ENCODE data around the gene HTR2C.
"Not testable (repeated sequence)": the region's sequence is repeated elsewhere in the genome, so short reads cannot be mapped to it uniquely, and the experiment has no call there.

DNA sequence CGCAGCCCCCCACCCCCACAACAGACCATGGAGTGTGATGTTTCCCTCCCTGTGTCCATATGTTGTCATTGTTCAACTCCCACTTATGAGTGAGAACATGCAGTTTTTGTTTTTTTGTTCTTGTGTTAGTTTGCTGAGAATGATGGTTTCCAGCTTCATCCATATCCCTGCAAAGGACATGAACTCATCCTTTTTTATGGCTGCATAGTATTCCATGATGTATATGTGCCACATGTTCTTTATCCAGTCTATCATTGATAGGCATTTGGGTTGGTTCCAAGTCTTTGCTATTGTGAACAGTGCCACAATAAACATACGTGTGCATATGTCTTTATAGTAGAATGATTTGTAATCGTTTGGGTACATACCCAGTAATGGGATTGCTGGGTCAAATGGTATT is 353.2 kb downstream of the HTR2C start:
- TF ChIP-seq, protein P1, sequence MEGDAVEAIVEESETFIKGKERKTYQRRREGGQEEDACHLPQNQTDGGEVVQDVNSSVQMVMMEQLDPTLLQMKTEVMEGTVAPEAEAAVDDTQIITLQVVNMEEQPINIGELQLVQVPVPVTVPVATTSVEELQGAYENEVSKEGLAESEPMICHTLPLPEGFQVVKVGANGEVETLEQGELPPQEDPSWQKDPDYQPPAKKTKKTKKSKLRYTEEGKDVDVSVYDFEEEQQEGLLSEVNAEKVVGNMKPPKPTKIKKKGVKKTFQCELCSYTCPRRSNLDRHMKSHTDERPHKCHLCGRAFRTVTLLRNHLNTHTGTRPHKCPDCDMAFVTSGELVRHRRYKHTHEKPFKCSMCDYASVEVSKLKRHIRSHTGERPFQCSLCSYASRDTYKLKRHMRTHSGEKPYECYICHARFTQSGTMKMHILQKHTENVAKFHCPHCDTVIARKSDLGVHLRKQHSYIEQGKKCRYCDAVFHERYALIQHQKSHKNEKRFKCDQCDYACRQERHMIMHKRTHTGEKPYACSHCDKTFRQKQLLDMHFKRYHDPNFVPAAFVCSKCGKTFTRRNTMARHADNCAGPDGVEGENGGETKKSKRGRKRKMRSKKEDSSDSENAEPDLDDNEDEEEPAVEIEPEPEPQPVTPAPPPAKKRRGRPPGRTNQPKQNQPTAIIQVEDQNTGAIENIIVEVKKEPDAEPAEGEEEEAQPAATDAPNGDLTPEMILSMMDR (IDR thresholded peaks at IDR 0.05; ENCODE audit: low read depth, low read length): not testable (repeated sequence)
- TF ChIP-seq EZH2phosphoT487 (IDR thresholded peaks at IDR 0.05; ENCODE audit: low read depth): not testable (repeated sequence)

All from OCI-LY3 (cell line).